GM13977 (cell line): ENCODE data around the gene UNC119B.

ENCODE experiments used
- DNase-seq: peaks from one replicate; pipeline ENCODE4 v3.0.0; 2012; ENCODE audit warnings: low spot score
- CTCF ChIP-seq: IDR thresholded peaks from 2 replicates; pipeline ENCODE4 v1.5.1; 2012; ENCODE audit warnings: mild to moderate bottlenecking, control low read depth; ENCODE audit not compliant: insufficient read depth; ENCODE audit errors: extremely low read depth, missing control alignments
- in situ Hi-C: fragments of 300-500 bp; cut with MboI; formaldehyde crosslinking; loops from one replicate; pipeline ENCODE4 v1.12.0; 2022; ENCODE audit warnings: low sequenced_read_pairs, low pct_unique_long_range_greater_than_20kb, mixed read lengths, inconsistent platforms; ENCODE audit not compliant: unreplicated experiment

The UNC119B gene

GRCh38 chr12:120710031-120710804, at the start of gene UNC119B:
Gene UNC119B, plus strand, starts transcription at chr12:120710458. Its CDS starts 17 bp downstream, at chr12:120710475.
- in situ Hi-C loops: loop anchor here (10.0 kb wide), 2 partner anchors 65 to 125 kb away; partner anchors contain the start of genes CABP1 and POP5
- no peak for TF ChIP-seq CTCF
- peak; percentile 92 for DNase-seq

GRCh38 chr12:120661432-120661831, 48.8 kb upstream of the UNC119B start:
- DNase-seq: no peak
- in situ Hi-C loops: no loop called here
- no peak for TF ChIP-seq CTCF

- DNase-seq: peak; percentile 80
- TF ChIP-seq CTCF: no peak
- in situ Hi-C loops: no loop called here
Observed at GRCh38 chr12:120662879-120663278, 47.4 kb upstream of the UNC119B start.

- DNase-seq: no peak
- TF ChIP-seq CTCF: no peak
- in situ Hi-C loops: no loop called here
Observed at GRCh38 chr12:120663741-120664140, 46.5 kb upstream of the UNC119B start.

- in situ Hi-C loops: no loop called here
- no peak for TF ChIP-seq CTCF
- DNase-seq: no peak
Observed at GRCh38 chr12:120666571-120667390, 43.5 kb upstream of the UNC119B start.

GRCh38 chr12:120668091-120668867, 42.0 kb upstream of the UNC119B start:
- in situ Hi-C loops: no loop called here
- DNase-seq: no peak
- no peak for TF ChIP-seq CTCF
